Thyroid gland (tissue), 4 donors: Measurements from ENCODE around the gene TSFM.

Experiments used
- POLR2A ChIP-seq, 2 donors: fragments of 450-650 bp; IDR thresholded peaks; one replicate each; pipeline ENCODE4 v1.6.1; 2017; ENCODE audit warnings: antibody characterized with exemption in 2 of 2, mild to moderate bottlenecking in 2 of 2, moderate library complexity in 1 of 2
- TF ChIP-seq, protein P1 (sequence below), 6 experiments: fragments of 200-600 bp in 3 of 6; fragments of 450-650 bp in 3 of 6; sonication (generic) in 3 of 6; IDR thresholded peaks; one replicate each; pipeline ENCODE4 v1.5.1; 2016 to 2019; ENCODE audit warnings: antibody characterized with exemption in 6 of 6, mild to moderate bottlenecking in 2 of 6, inconsistent platforms in 1 of 6, moderate library complexity in 1 of 6

DNA sequence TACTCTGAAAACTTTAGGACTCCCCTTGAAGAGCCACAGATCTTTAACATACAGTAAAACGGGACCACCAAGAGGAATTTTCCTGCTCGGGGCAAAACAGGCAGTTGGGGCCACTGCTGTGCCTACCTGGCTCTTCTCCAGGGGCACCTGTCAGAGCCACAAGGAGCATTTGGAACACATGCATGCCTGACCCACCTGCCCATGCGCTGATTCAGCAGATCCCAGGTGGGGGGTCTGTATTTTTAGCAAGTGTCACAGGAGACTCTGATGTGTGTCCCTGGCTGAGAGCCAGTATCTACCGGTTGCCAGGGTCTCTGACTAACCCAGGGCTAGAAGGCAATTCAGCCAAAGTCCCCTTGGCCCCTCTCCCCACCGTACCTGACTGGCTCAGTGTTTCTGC, 57.4 kb downstream of the TSFM start:
- TF ChIP-seq, protein P1, sequence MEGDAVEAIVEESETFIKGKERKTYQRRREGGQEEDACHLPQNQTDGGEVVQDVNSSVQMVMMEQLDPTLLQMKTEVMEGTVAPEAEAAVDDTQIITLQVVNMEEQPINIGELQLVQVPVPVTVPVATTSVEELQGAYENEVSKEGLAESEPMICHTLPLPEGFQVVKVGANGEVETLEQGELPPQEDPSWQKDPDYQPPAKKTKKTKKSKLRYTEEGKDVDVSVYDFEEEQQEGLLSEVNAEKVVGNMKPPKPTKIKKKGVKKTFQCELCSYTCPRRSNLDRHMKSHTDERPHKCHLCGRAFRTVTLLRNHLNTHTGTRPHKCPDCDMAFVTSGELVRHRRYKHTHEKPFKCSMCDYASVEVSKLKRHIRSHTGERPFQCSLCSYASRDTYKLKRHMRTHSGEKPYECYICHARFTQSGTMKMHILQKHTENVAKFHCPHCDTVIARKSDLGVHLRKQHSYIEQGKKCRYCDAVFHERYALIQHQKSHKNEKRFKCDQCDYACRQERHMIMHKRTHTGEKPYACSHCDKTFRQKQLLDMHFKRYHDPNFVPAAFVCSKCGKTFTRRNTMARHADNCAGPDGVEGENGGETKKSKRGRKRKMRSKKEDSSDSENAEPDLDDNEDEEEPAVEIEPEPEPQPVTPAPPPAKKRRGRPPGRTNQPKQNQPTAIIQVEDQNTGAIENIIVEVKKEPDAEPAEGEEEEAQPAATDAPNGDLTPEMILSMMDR (IDR thresholded peaks at IDR 0.05), result no peak
- no peak for TF ChIP-seq POLR2A (IDR thresholded peaks at IDR 0.05)
